DMS 273 treated with DMSO at 0.1 percent for 48 hours (cell line): ENCODE measurements around the gene ALS2.
"Not testable (repeated sequence)": the region's sequence is repeated elsewhere in the genome, so short reads cannot be mapped to it uniquely, and the experiment has no call there.

Experiments used
- DNase-seq: peaks from one replicate; lab custom pipeline; 2025; lab: John Stamatoyannopoulos, UW

ALS2 gene

GRCh38 chr2:201780674-201781493 lies at the start of gene ALS2:
Gene ALS2 (minus strand): TSS chr2:201780933. CDS start chr2:201768885, 12,048 bp downstream.
- peak; percentile 93 for DNase-seq

GRCh38 chr2:201828220-201828619 lies 47.5 kb upstream of the ALS2 start:
- DNase-seq = no peak

- DNase-seq = no peak
These were observed 46.9 kb upstream of the ALS2 start for GRCh38 chr2:201827621-201828020.

GRCh38 chr2:201824212-201824611 lies 43.5 kb upstream of the ALS2 start:
- no peak for DNase-seq

- DNase-seq = no peak
These were observed 40.3 kb upstream of the ALS2 start for GRCh38 chr2:201821080-201821479.

- DNase-seq = no peak
These were observed 39.8 kb upstream of the ALS2 start for GRCh38 chr2:201820383-201821007.

- DNase-seq = no peak
These were observed 36.2 kb upstream of the ALS2 start for GRCh38 chr2:201816657-201817575.

GRCh38 chr2:201813996-201814760 lies 33.4 kb upstream of the ALS2 start:
- peak; percentile 77 for DNase-seq

GRCh38 chr2:201810604-201811003 lies 29.9 kb upstream of the ALS2 start:
- not testable (repeated sequence) for DNase-seq

- no peak for DNase-seq
These were observed 28.9 kb upstream of the ALS2 start for GRCh38 chr2:201809633-201810032.

GRCh38 chr2:201808027-201808426 lies 27.3 kb upstream of the ALS2 start:
- no peak for DNase-seq

GRCh38 chr2:201807452-201807999 lies 26.8 kb upstream of the ALS2 start:
- peak; percentile 55 for DNase-seq

- DNase-seq = no peak
These were observed 25.9 kb upstream of the ALS2 start, which contains the start of gene CDK15 for GRCh38 chr2:201806442-201807170. Gene CDK15 (plus strand): TSS chr2:201806537. CDS start chr2:201806665, 128 bp downstream.

- not testable (repeated sequence) for DNase-seq
These were observed 18.2 kb upstream of the ALS2 start for GRCh38 chr2:201798914-201799285.

- no peak for DNase-seq
These were observed 17.6 kb upstream of the ALS2 start for GRCh38 chr2:201798252-201798913.

GRCh38 chr2:201797175-201797840 lies 16.6 kb upstream of the ALS2 start:
- DNase-seq = no peak

GRCh38 chr2:201796478-201796865 lies 15.7 kb upstream of the ALS2 start:
- DNase-seq = no peak

GRCh38 chr2:201795607-201796477 lies 15.1 kb upstream of the ALS2 start:
- DNase-seq = peak; percentile 47
